Measurements from ENCODE around the gene DAB2IP. TPM values are rescaled to one million over a fixed set of nuclear protein-coding genes. Genes with fewer than 3 reads are reported as not detected.

DAB2IP gene
- total RNA-seq, 2 donors from 2014 or later: 127 to 128 TPM

GRCh38 chr9:121822093-121823085 lies 171.0 kb downstream of the DAB2IP start:
- DNase-seq (no peak), ATAC-seq (no peak)
- intact Hi-C loops (cut with DNase I, micrococcal nuclease): no loop called here

DNA sequence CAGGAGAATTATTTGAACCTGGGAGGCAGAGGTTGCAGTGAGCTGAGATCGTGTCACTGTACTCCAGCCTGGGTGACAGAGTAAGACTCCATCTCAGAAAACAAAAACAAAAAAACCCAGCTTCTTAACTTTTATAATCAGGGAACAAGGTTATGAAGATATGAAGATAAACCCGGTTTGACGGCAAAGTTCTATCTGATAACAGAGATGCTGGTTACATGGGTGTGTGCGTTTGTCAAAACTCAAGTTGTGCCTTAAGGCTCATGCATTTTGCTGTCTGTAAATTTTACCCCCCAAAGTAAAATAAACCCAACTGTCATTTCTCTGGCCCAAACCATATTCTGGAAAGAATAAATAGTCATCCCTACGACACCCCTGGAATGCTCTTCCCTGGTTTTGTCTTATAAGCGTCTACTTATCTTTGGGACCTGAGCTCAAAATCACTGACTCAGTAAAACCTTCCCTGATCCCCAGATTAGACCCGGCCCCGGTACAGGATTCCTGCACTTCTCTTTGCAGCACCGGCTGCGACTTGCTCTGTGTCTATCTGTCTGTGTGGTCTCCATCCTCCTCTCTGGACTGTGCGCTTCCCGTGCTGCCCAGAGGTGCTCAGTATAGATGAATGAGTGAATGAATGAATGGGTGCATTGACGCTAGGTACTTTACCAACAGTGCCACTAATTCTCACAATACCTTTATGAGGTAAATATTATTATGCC lies 172.2 kb downstream of the DAB2IP start:
- intact Hi-C loops (cut with DNase I, micrococcal nuclease): no loop called here
- ATAC-seq (no peak), DNase-seq (no peak)

- DNase-seq: no peak
- ATAC-seq: no peak
- intact Hi-C loops (cut with DNase I, micrococcal nuclease): no loop called here
These were observed 173.2 kb downstream of the DAB2IP start for GRCh38 chr9:121824651-121825030.

GRCh38 chr9:121825031-121825691 lies 173.7 kb downstream of the DAB2IP start:
- intact Hi-C loops (cut with DNase I, micrococcal nuclease): no loop called here
- peak in 1 of 2 donors; percentile 12 for DNase-seq
- peak; percentile 48 for ATAC-seq

GRCh38 chr9:121826711-121827110 lies 175.3 kb downstream of the DAB2IP start:
- ATAC-seq: no peak

DNA sequence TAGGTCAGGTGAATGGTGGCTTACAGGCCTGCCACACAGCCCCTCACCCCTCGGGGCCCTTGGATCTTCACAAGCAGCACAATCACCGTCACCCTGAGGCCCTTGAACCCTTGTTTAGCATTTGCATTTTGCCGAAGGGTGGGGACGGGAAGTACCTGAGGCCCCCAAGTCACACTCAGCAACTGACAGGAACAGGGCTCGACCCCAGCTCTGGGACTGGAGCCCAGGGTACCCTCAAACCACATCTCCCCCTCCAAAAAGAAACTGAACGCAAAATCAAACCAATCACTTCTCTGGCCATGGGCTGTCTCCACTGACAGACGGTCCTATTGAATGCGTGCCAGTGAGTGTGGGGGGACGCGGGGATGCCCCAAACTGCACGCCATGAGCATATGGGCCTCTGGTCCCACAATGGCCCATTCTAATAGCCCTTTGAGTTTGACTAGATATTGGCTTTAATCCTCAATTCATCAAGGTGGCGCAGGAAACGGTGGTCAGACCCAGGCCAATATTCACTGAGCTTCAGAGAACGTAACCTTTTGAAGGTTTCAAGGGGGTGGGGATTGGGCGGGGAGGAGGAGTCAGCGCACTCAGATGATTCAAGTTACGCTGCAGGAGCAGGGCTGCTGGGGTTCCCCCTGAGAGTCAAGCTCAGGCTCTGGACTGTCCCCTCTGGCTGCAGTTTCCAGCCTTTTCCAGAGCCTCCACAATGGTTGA lies 176.0 kb downstream of the DAB2IP start:
- intact Hi-C loops (cut with DNase I, micrococcal nuclease): no loop called here
- no peak for DNase-seq
- no peak for ATAC-seq

More at GRCh38 chr9:121826711-121827110, 175.3 kb downstream of the DAB2IP start:
- no peak for DNase-seq
- intact Hi-C loops (cut with DNase I, micrococcal nuclease): no loop called here

DNA sequence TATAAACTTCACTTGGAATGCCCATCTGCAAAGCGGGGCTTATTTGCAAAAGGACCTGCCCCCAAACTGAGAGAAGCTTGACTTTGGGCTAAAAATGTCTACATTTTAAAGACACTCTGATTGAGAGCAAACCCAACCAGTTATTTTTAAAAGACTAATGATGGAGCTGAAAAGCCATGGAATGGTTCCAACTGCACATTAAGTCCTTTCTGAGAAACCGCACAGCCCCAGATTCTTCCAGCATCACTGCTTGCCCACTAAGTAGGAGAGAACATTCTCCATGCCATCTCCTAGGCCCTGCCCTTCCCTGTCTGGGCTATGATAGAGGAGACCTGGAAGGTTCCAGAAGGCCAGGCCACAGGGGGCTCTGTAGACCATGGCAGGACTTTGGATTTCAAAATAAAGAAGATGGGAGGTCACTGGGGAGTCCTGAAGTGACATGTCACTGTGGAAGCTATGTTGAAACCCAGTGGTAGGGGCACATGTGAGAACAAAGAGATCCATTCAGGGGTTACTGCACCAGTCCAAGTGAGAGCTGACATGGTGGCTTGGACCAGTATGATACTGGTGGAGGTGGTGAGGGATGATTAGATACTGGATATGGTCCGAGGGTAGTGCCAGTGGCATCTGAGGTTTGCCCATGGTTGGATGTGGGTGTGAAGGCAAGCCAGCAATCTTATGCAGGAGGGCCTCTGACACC lies 179.2 kb downstream of the DAB2IP start:
- ATAC-seq: no peak
- intact Hi-C loops (cut with DNase I, micrococcal nuclease): no loop called here

DNA sequence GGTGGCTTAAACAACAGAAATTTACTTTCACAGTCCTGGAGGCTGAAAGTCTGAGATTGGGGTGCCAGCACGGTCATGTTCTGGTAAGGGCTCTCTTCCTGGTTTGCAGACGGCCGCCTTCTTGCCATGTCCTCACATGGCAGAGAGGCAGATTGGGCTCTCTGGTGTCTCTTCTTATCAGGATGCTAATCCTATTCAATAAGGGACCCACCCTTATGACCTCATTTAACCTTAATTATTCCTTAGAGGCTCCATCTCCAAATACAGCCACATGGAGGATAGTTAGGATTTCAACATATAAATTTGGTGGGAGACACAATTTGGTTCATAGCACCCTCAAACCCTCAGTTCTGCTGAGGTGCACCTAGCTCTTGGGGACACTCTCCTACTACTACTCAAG lies 180.4 kb downstream of the DAB2IP start:
- DNase-seq (no peak), ATAC-seq (no peak)
- intact Hi-C loops (cut with DNase I, micrococcal nuclease): no loop called here

More for the DNA sequence above, 179.2 kb downstream of the DAB2IP start:
- no peak for DNase-seq

GRCh38 chr9:121833061-121833460 lies 181.6 kb downstream of the DAB2IP start:
- intact Hi-C loops (cut with DNase I, micrococcal nuclease): no loop called here
- no peak for ATAC-seq
- DNase-seq: no peak

Other genes with a start within 250 kb of the DAB2IP start
- gene GGTA1, start 151.8 kb upstream of the DAB2IP start, total RNA-seq: 1 to 10 TPM; 2.0 to 5.6 TPM